ENCODE results near the gene LPCAT4.

LPCAT4 gene

GRCh38 chr15:34361278-34361677, 5.7 kb downstream of the LPCAT4 start (continued):
- TF ChIP-seq TSHZ2 (CRISPR knock-in tag; IDR thresholded peaks at IDR 0.05) (no peak), ZNF70 (CRISPR knock-in tag; IDR thresholded peaks at IDR 0.05) (no peak)

DNA sequence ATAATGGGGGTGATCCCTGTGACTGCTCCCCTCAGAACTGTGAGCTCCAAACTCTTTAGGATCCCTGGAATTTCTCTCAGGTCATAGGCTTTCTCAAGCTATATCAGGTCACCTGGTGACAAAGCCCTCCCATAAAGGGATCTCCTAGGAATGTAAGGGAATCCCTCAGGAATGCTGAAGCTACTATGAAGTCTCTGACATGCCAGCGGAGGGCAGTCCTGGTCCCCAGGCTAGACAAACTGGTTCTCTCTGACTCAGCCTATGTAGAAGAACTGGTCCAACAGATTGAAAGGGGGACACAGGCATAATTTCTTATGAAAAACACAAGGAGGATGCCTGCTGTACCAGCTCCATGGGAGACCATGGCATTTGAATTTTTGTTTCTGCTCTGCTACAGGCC, 6.7 kb downstream of the LPCAT4 start:
- 0 out of 3 replicates have a peak, but pooled peaks have one; percentile 28 for ATAC-seq
- TF ChIP-seq GLIS3 (CRISPR knock-in tag; IDR thresholded peaks at IDR 0.05): no peak
- no peak for TF ChIP-seq ZFP3 (CRISPR knock-in tag; IDR thresholded peaks at IDR 0.05)
- no peak for TF ChIP-seq CSRNP3 (CRISPR knock-in tag; IDR thresholded peaks at IDR 0.05)
- TF ChIP-seq ESRRG (CRISPR knock-in tag; IDR thresholded peaks at IDR 0.05): no peak
- TF ChIP-seq, protein P1, sequence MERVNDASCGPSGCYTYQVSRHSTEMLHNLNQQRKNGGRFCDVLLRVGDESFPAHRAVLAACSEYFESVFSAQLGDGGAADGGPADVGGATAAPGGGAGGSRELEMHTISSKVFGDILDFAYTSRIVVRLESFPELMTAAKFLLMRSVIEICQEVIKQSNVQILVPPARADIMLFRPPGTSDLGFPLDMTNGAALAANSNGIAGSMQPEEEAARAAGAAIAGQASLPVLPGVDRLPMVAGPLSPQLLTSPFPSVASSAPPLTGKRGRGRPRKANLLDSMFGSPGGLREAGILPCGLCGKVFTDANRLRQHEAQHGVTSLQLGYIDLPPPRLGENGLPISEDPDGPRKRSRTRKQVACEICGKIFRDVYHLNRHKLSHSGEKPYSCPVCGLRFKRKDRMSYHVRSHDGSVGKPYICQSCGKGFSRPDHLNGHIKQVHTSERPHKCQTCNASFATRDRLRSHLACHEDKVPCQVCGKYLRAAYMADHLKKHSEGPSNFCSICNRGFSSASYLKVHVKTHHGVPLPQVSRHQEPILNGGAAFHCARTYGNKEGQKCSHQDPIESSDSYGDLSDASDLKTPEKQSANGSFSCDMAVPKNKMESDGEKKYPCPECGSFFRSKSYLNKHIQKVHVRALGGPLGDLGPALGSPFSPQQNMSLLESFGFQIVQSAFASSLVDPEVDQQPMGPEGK (CRISPR knock-in tag; IDR thresholded peaks at IDR 0.05; ENCODE audit: borderline replicate concordance): no peak
- TF ChIP-seq ZNF565 (CRISPR knock-in tag; conservative IDR thresholded peaks at IDR 0.05; ENCODE audit: low read depth): no peak
- TF ChIP-seq TSHZ2 (CRISPR knock-in tag; IDR thresholded peaks at IDR 0.05): no peak
- TF ChIP-seq ARNTL (CRISPR knock-in tag; IDR thresholded peaks at IDR 0.05; ENCODE audit: borderline replicate concordance, low read depth): no peak

DNA sequence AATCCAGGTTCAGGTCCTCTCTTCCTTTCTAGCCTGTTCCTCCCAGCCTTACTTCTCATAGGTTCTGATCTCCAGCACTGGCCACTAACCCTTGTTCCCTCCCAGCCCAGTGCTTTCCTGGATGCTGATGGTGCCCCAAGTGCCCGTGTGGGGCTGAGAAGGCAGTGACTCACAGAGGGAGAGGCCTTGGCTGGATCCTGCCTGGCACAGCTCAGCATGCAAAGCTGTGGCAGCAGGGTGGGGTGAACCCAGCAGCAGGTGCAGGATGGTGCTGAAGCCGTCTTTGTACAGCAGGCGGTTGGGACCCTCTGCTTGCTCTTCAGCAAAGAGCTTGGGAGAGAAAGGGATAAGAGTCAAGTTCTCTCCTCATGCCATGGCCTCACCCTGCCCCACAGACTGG, 7.6 kb downstream of the LPCAT4 start:
- ATAC-seq: no peak
- TF ChIP-seq TCF4 (CRISPR knock-in tag; IDR thresholded peaks at IDR 0.05; ENCODE audit: borderline replicate concordance): no peak
- no peak for TF ChIP-seq ZC3H10 (CRISPR knock-in tag; IDR thresholded peaks at IDR 0.05)
- no peak for TF ChIP-seq PPARA (CRISPR knock-in tag; IDR thresholded peaks at IDR 0.05; ENCODE audit: borderline replicate concordance)
- no peak for TF ChIP-seq RARB (CRISPR knock-in tag; IDR thresholded peaks at IDR 0.05)
- TF ChIP-seq ISL1 (CRISPR knock-in tag; IDR thresholded peaks at IDR 0.05): no peak
- TF ChIP-seq, protein P2, sequence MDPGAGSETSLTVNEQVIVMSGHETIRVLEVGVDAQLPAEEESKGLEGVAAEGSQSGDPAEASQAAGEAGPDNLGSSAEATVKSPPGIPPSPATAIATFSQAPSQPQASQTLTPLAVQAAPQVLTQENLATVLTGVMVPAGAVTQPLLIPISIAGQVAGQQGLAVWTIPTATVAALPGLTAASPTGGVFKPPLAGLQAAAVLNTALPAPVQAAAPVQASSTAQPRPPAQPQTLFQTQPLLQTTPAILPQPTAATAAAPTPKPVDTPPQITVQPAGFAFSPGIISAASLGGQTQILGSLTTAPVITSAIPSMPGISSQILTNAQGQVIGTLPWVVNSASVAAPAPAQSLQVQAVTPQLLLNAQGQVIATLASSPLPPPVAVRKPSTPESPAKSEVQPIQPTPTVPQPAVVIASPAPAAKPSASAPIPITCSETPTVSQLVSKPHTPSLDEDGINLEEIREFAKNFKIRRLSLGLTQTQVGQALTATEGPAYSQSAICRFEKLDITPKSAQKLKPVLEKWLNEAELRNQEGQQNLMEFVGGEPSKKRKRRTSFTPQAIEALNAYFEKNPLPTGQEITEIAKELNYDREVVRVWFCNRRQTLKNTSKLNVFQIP (CRISPR knock-in tag; IDR thresholded peaks at IDR 0.05; ENCODE audit: borderline replicate concordance, low read depth): no peak
- TF ChIP-seq CSDC2 (CRISPR knock-in tag; IDR thresholded peaks at IDR 0.05): no peak
- TF ChIP-seq TOX (CRISPR knock-in tag; IDR thresholded peaks at IDR 0.05; ENCODE audit: borderline replicate concordance): no peak
- TF ChIP-seq CSRNP3 (CRISPR knock-in tag; IDR thresholded peaks at IDR 0.05): no peak
- no peak for TF ChIP-seq ZFP3 (CRISPR knock-in tag; IDR thresholded peaks at IDR 0.05)
- TF ChIP-seq GLIS3 (CRISPR knock-in tag; IDR thresholded peaks at IDR 0.05): no peak
- TF ChIP-seq, protein P3, sequence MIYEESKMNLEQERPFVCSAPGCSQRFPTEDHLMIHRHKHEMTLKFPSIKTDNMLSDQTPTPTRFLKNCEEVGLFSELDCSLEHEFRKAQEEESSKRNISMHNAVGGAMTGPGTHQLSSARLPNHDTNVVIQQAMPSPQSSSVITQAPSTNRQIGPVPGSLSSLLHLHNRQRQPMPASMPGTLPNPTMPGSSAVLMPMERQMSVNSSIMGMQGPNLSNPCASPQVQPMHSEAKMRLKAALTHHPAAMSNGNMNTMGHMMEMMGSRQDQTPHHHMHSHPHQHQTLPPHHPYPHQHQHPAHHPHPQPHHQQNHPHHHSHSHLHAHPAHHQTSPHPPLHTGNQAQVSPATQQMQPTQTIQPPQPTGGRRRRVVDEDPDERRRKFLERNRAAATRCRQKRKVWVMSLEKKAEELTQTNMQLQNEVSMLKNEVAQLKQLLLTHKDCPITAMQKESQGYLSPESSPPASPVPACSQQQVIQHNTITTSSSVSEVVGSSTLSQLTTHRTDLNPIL (CRISPR knock-in tag; IDR thresholded peaks at IDR 0.05; ENCODE audit: low read depth): no peak
- TF ChIP-seq BACH2 (CRISPR knock-in tag; IDR thresholded peaks at IDR 0.05; ENCODE audit: borderline replicate concordance): no peak
- no peak for TF ChIP-seq OSR1 (CRISPR knock-in tag; IDR thresholded peaks at IDR 0.05)
- no peak for TF ChIP-seq ZNF565 (CRISPR knock-in tag; conservative IDR thresholded peaks at IDR 0.05; ENCODE audit: low read depth)
- TF ChIP-seq ZFP30 (CRISPR knock-in tag; IDR thresholded peaks at IDR 0.05): no peak
- TF ChIP-seq, protein P1 (CRISPR knock-in tag; IDR thresholded peaks at IDR 0.05; ENCODE audit: borderline replicate concordance): no peak

Measured in SK-N-SH treated with all-trans-retinoic acid at 6 μM for 48 hours (cell line).